DOHH2 (cell line): Measurements from ENCODE around the gene EZH2.

Experiments used
- EZH2phosphoT487 ChIP-seq: fragments of 200-600 bp; sonication (generic); IDR thresholded peaks from 2 replicates; pipeline ENCODE4 v1.6.1; 2017; ENCODE audit warnings: borderline replicate concordance, mild to moderate bottlenecking, antibody characterized with exemption, low read length, moderate library complexity, mixed read lengths
- TF ChIP-seq, protein P1 (sequence below): fragments of 200-600 bp; sonication (generic); IDR thresholded peaks from one replicate; pipeline ENCODE4 v1.5.1; 2014; ENCODE audit warnings: antibody characterized with exemption, mild to moderate bottlenecking, low read depth, low read length; ENCODE audit not compliant: poor library complexity, severe bottlenecking

GRCh38 chr7:148782757-148783456 is 101.2 kb downstream of the EZH2 start:
- TF ChIP-seq, protein P1, sequence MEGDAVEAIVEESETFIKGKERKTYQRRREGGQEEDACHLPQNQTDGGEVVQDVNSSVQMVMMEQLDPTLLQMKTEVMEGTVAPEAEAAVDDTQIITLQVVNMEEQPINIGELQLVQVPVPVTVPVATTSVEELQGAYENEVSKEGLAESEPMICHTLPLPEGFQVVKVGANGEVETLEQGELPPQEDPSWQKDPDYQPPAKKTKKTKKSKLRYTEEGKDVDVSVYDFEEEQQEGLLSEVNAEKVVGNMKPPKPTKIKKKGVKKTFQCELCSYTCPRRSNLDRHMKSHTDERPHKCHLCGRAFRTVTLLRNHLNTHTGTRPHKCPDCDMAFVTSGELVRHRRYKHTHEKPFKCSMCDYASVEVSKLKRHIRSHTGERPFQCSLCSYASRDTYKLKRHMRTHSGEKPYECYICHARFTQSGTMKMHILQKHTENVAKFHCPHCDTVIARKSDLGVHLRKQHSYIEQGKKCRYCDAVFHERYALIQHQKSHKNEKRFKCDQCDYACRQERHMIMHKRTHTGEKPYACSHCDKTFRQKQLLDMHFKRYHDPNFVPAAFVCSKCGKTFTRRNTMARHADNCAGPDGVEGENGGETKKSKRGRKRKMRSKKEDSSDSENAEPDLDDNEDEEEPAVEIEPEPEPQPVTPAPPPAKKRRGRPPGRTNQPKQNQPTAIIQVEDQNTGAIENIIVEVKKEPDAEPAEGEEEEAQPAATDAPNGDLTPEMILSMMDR: no peak
- no peak for TF ChIP-seq EZH2phosphoT487
